Activated CD4-positive, CD25-positive, alpha-beta regulatory T cell treated with anti-CD3 and anti-CD28 coated beads, Interleukin-2, amount 50 U/mL, for 72 hours (primary cell): ENCODE results near the gene MYPN.
"Not testable (repeated sequence)": the region's sequence is repeated elsewhere in the genome, so short reads cannot be mapped to it uniquely, and the experiment has no call there.

Source experiments
- DNase-seq: peaks from one replicate; pipeline ENCODE4 v3.0.0; 2021

The MYPN gene

GRCh38 chr10:68237173-68237572 lies 127.9 kb downstream of the MYPN start:
- no peak for DNase-seq

- DNase-seq, result no peak
Measured at GRCh38 chr10:68238371-68238770, 129.1 kb downstream of the MYPN start.

GRCh38 chr10:68239069-68239468 lies 129.8 kb downstream of the MYPN start:
- no peak for DNase-seq

GRCh38 chr10:68239596-68240150 lies 130.4 kb downstream of the MYPN start:
- no peak for DNase-seq

GRCh38 chr10:68242051-68242450 lies 132.8 kb downstream of the MYPN start:
- no peak for DNase-seq

GRCh38 chr10:68246397-68246796 lies 137.1 kb downstream of the MYPN start:
- not testable (repeated sequence) for DNase-seq

- no peak for DNase-seq
Measured at GRCh38 chr10:68247931-68248330, 138.6 kb downstream of the MYPN start.

- DNase-seq, result no peak
Measured at GRCh38 chr10:68249297-68249696, 140.0 kb downstream of the MYPN start.

GRCh38 chr10:68251151-68251550 lies 141.9 kb downstream of the MYPN start:
- DNase-seq, result no peak

GRCh38 chr10:68251625-68252495 lies 142.6 kb downstream of the MYPN start:
- no peak for DNase-seq

GRCh38 chr10:68253346-68253745 lies 144.1 kb downstream of the MYPN start:
- no peak for DNase-seq

GRCh38 chr10:68261132-68261856 lies 152.0 kb downstream of the MYPN start:
- no peak for DNase-seq
